Measurements from ENCODE around the gene SNX14.

- TF ChIP-seq CTCF (IDR thresholded peaks at IDR 0.05) (no peak), POLR2A (IDR thresholded peaks at IDR 0.05) (no peak)
Observed at GRCh38 chr6:85458184-85458583, 135.5 kb downstream of the SNX14 start.

Measured in ovary (tissue), 3 donors.